ENCODE results near the gene FGF12.

Gene FGF12

GRCh38 chr3:192684151-192684550 is 43.2 kb downstream of the FGF12 start:
- no peak for DNase-seq (ENCODE audit: low read depth)

- DNase-seq (ENCODE audit: low read depth): no peak
These were observed 51.2 kb downstream of the FGF12 start for GRCh38 chr3:192675958-192676649.

GRCh38 chr3:192655628-192656027 is 71.7 kb downstream of the FGF12 start:
- DNase-seq (ENCODE audit: low read depth): no peak

- no peak for DNase-seq (ENCODE audit: low read depth)
These were observed 72.3 kb downstream of the FGF12 start for GRCh38 chr3:192655040-192655439.

- DNase-seq (ENCODE audit: low read depth): no peak
These were observed 73.5 kb downstream of the FGF12 start for GRCh38 chr3:192653862-192654261.

GRCh38 chr3:192652727-192653126 is 74.6 kb downstream of the FGF12 start:
- no peak for DNase-seq (ENCODE audit: low read depth)

GRCh38 chr3:192651836-192652512 is 75.4 kb downstream of the FGF12 start:
- no peak for DNase-seq (ENCODE audit: low read depth)

- no peak for DNase-seq (ENCODE audit: low read depth)
These were observed 81.9 kb downstream of the FGF12 start for GRCh38 chr3:192645437-192645836.

GRCh38 chr3:192642651-192643050 is 84.7 kb downstream of the FGF12 start:
- DNase-seq (ENCODE audit: low read depth): no peak

- no peak for DNase-seq (ENCODE audit: low read depth)
These were observed 85.4 kb downstream of the FGF12 start for GRCh38 chr3:192641919-192642318.

- no peak for DNase-seq (ENCODE audit: low read depth)
These were observed 87.4 kb downstream of the FGF12 start for GRCh38 chr3:192639987-192640386.

- DNase-seq (ENCODE audit: low read depth): no peak
These were observed 89.5 kb downstream of the FGF12 start for GRCh38 chr3:192637803-192638202.

GRCh38 chr3:192636517-192637444 is 90.6 kb downstream of the FGF12 start:
- DNase-seq (ENCODE audit: low read depth): no peak

GRCh38 chr3:192629429-192629828 is 97.9 kb downstream of the FGF12 start:
- no peak for DNase-seq (ENCODE audit: low read depth)

GRCh38 chr3:192621909-192622308 is 105.4 kb downstream of the FGF12 start:
- no peak for DNase-seq (ENCODE audit: low read depth)

GRCh38 chr3:192620275-192620674 is 107.1 kb downstream of the FGF12 start:
- DNase-seq (ENCODE audit: low read depth): no peak

GRCh38 chr3:192611411-192611810 is 115.9 kb downstream of the FGF12 start:
- no peak for DNase-seq (ENCODE audit: low read depth)

- DNase-seq (ENCODE audit: low read depth): no peak
These were observed 118.4 kb downstream of the FGF12 start for GRCh38 chr3:192608726-192609600.

- no peak for DNase-seq (ENCODE audit: low read depth)
These were observed 119.5 kb downstream of the FGF12 start for GRCh38 chr3:192607798-192608197.

- no peak for DNase-seq (ENCODE audit: low read depth)
These were observed 129.4 kb downstream of the FGF12 start for GRCh38 chr3:192597913-192598312.

- DNase-seq (ENCODE audit: low read depth): no peak
These were observed 129.8 kb downstream of the FGF12 start for GRCh38 chr3:192597506-192597905.

- no peak for DNase-seq (ENCODE audit: low read depth)
These were observed 148.6 kb downstream of the FGF12 start for GRCh38 chr3:192578729-192579128.
